ENCODE results near the gene DCC. TPM values are rescaled to one million over a fixed set of nuclear protein-coding genes. Genes with fewer than 3 reads are reported as not detected.

Gene DCC
- polyA plus RNA-seq, 2 of the 4 experiments (the other 2 are of a cell fraction): 0.12 TPM; not detected in 1

DNA sequence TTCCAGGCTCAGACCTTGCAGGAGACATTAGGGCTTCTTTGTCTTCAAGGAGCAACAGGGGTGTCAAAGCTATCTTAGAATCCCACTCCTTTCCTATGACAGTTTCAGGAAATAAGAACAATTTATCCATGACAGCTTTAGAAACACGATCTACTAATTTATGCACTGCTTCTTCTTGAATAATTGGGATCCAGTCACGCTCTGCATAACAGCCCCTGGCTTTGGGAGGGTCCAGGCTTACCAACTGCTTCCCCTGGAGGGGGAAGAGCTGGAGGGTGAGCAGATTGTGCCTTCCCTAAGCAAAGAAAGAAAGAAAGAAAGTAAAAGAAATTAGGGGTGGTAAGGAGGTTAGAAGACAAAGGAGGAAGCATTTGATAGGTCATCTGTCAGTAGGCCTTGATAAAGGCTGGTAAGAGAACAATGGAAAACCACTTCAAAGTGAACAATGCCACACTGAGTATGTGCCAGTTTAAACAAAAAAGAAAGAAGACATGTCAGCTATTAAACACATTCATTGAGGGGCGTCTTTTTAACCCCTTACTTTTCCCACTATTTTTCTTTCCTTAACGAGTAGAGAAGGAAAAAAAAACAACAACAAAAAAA lies 327.6 kb downstream of the DCC start:
- no peak overlapping the region for H3K4me2 ChIP-seq
- ChIA-PET CTCF (interaction anchor here (0.6 to 1.2 kb wide), 2 partner anchors 328 to 565 kb away, joined by 4 read pairs; partner anchors contain the start of gene DCC), POLR2A (no interaction called here)
- H3K9me3 ChIP-seq: no peaks in the 10 kb centered on the region
- TF ChIP-seq RARB (CRISPR knock-in tag; IDR thresholded peaks at IDR 0.05) (no peak), CEBPB (IDR thresholded peaks at IDR 0.05) (no peak), FOXS1 (CRISPR knock-in tag; IDR thresholded peaks at IDR 0.05) (no peak)
- FAIRE-seq: no peak
- H3K4me1 ChIP-seq: no peaks in the 10 kb centered on the region
- no peak for DNase-seq (ENCODE audit: low read depth in 1 of 2, low spot score in 1 of 2)
- H3K27ac ChIP-seq: no peak overlapping the region
- no peak overlapping the region for H3K4me3 ChIP-seq
- WGBS (ENCODE audit: missing lambda C conversion rate): 55% methylated on average over 4 of the region's 4 CpGs
- no peak for ATAC-seq

- Histone ChIP-seq H3K4me2 (peak overlapping the region; percentile 51; the same call in 2 of the 3 replicates), H3K4me1 (no peaks in the 10 kb centered on the region), H3K27ac (no peak overlapping the region), H3K4me3 (no peak overlapping the region), H3K9me3 (no peaks in the 10 kb centered on the region)
- CTCF ChIA-PET: interaction anchor here (0.5 to 1.1 kb wide), 7 partner anchors 56 to 1040 kb away, joined by 3 to 24 read pairs (median 3); partner anchors contain the start of gene DCC
- WGBS (ENCODE audit: missing lambda C conversion rate): 3% methylated on average over 3 of the region's 3 CpGs
- no peak for FAIRE-seq
- POLR2A ChIA-PET: no interaction called here
- ATAC-seq: peak in 1 of 2 experiments; percentile 51; a peak in 2 of 6 replicates
- TF ChIP-seq NPAS2 (CRISPR knock-in tag; IDR thresholded peaks at IDR 0.05; ENCODE audit: borderline replicate concordance) (no peak), NR3C1 (IDR thresholded peaks at IDR 0.05) (no peak), JUNB (IDR thresholded peaks at IDR 0.05) (no peak), SMC3 (IDR thresholded peaks at IDR 0.05) (peak; percentile 68), HEYL (CRISPR knock-in tag; IDR thresholded peaks at IDR 0.05) (no peak), RAD21 (conservative IDR thresholded peaks at IDR 0.05 in 1 of 2, IDR thresholded peaks at IDR 0.05 in 1 of 2) (peak; percentile 69 to 73), HMGXB4 (CRISPR knock-in tag; IDR thresholded peaks at IDR 0.05; ENCODE audit: borderline replicate concordance) (no peak), HDAC2 (IDR thresholded peaks at IDR 0.05) (no peak), HOXB5 (CRISPR knock-in tag; IDR thresholded peaks at IDR 0.05) (no peak), KDM5A (IDR thresholded peaks at IDR 0.05) (no peak), CTCF (IDR thresholded peaks at IDR 0.05) (0 out of 3 replicates have a peak, but pooled peaks have one; percentile 37), HOXA7 (CRISPR knock-in tag; IDR thresholded peaks at IDR 0.05) (no peak)
- DNase-seq (ENCODE audit: low read depth in 1 of 2, low spot score in 1 of 2): peak; percentile 23 to 45
These were observed 330.9 kb downstream of the DCC start for GRCh38 chr18:52670896-52671295.

DNA sequence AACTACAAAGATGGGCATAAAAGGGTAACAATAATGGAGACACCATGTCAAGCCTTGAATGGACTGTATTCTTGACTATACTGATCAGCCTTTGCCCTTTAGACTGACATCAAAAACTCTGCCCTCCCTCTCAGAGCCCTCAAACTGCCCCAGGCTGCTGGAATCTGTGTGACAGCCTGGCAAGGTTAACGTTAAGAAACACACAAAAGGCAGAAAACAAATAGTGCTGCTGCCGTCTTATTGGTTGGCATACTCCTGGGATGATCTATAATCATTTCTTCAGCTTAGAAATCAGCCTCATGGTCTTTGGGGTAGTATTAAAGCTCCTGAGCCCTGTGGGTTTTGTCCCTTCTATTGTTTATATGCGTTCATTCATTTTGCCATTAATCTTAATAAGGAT lies 338.0 kb downstream of the DCC start:
- no peak overlapping the region for H3K4me2 ChIP-seq
- 49% methylated on average over 3 of the region's 3 CpGs for WGBS (ENCODE audit: missing lambda C conversion rate)
- ChIA-PET CTCF (interaction anchor here (1.5 kb wide), 1 partner anchor 338 kb away, joined by 6 read pairs; the partner anchor contains the start of gene DCC), POLR2A (no interaction called here)
- FAIRE-seq (no peak), DNase-seq (ENCODE audit: low read depth in 1 of 2, low spot score in 1 of 2) (no peak), ATAC-seq (no peak)
- H3K4me1 ChIP-seq: no peaks in the 10 kb centered on the region
- no peaks in the 10 kb centered on the region for H3K9me3 ChIP-seq
- H3K4me3 ChIP-seq: no peak overlapping the region
- no peak overlapping the region for H3K27ac ChIP-seq
- TF ChIP-seq RFX5 (IDR thresholded peaks at IDR 0.05) (no peak), BHLHE40 (IDR thresholded peaks at IDR 0.05; ENCODE audit: low read depth, low read length) (no peak), FOXS1 (CRISPR knock-in tag; IDR thresholded peaks at IDR 0.05) (no peak), USF2 (IDR thresholded peaks at IDR 0.05) (no peak), ESRRA (IDR thresholded peaks at IDR 0.05; ENCODE audit: borderline replicate concordance, low read length) (no peak), NPAS2 (CRISPR knock-in tag; IDR thresholded peaks at IDR 0.05; ENCODE audit: borderline replicate concordance) (no peak), RNF2 (IDR thresholded peaks at IDR 0.05; ENCODE audit: borderline replicate concordance, low read depth) (no peak), KDM1A (IDR thresholded peaks at IDR 0.05; ENCODE audit: low read depth) (no peak), POLR2A (IDR thresholded peaks at IDR 0.05; ENCODE audit: low read length) (no peak), REST (IDR thresholded peaks at IDR 0.05) (no peak), GATA3 (IDR thresholded peaks at IDR 0.05; ENCODE audit: borderline replicate concordance) (no peak), CTCF (IDR thresholded peaks at IDR 0.05) (no peak)

All from A549 (cell line).